M059J (cell line): ENCODE results near the gene FBXO22. TPM values are rescaled to one million over a fixed set of nuclear protein-coding genes. Genes with fewer than 3 reads are reported as not detected.
"Not testable (repeated sequence)": the region's sequence is repeated elsewhere in the genome, so short reads cannot be mapped to it uniquely, and the experiment has no call there.

Source experiments
- DNase-seq: peaks from one replicate; pipeline ENCODE4 v3.0.0-alpha.2; 2012; ENCODE audit warnings: low read depth
- total RNA-seq: library from RNA; depleted of rRNA; stranded (reverse); fragments of >200 nt; shearing (Covaris generic); gene quantifications from 2 replicates; pipeline ENCODE4 v1.2.3, GENCODE V29; 2014; rRNA removed

Gene FBXO22
- total RNA-seq, result 35.8 and 57.4 TPM in 2 replicates

DNA sequence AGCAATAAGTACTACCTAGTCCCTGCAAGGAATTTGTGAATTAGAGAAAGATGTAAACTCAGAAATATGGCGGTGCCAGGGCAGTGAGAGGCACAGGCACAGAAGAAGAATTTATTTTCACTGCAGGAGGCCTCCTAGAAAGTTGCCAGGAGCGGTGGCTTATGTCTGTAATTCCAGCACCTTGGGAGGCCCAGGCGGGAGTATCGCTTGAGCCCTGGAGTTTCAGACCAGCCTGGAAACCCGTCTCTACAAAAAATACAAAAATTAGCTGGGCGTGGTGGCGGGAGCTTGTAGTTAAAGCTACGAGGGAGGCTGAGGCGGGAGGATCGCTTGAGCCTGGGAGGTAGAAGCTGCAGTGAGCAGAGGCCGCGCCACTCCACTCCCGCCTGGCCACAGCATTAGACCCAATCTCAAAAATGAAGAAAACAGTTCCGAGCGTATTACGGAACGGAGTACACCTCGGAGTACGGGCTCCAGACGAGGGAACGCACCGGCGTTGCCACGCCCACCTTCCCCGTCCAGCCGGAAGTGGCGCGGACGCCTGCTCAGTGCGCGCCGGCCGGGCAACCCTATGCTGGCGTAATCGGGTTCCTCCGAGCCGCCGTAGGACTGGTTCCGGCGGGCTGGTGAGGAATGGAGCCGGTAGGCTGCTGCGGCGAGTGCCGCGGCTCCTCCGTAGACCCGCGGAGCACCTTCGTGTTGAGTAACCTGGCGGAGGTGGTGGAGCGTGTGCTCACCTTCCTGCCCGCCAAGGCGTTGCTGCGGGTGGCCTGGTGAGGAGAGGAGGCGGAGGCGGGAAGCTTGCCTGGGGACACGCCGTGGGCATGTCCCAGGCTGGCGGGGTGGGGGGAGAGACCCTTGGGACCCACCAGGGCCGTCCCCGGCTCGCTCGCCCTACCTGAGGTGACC, at the start of gene FBXO22:
TSS of gene FBXO22 (plus strand) at position 548 of the 909 bp plus-strand sequence. CDS start at position 634, 86 bp downstream.
- DNase-seq, result peak; percentile 87

DNA sequence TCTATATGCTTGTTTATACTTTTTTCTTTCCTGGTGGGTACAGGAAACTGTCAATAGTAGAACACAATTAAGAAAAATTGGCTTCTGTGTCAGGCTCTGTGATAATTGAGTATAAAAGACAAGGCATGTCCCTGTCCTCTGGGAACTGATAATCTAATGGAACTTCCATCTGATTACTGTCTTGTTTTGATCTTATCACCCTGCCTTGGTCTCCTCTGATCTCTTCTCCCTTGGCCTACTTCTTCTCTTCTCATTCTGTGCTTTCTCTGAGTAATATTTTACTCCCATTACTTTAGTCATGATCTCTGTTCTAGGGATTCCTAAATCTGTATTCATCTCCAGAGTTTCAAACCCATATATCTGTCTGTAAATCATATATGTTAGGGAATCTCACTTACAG, 45.8 kb upstream of the FBXO22 start:
- no peak for DNase-seq

DNA sequence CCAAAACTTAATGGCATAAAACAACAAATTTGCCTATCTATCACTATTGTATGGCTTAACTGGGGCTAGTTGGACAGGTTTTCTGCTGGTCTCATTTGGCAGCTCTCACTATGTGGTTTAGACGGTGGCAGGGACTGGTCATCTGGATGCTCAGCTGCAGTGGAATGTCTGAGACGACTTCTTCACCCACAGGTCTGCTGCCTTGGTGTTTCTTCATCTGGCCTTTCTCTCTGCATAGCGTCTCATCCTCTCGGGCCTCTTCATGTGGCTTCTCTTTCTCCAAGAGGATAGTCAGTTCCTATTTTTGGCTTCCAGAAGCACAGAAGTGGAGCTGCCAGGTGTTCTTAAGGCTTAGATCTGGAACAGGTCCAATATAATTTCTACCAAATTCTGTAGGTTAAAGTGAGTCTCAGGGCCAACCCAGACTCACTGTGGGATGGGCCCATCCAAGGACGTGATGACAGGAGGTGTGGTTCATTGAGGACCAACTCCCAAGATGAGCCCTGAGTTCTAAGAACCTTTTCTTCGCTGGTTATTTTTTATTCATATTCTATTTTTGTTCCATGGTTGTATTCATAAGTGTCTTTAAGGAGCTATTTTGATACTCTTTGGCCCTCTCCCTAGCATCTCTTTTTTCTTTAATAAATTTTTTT, 41.8 kb upstream of the FBXO22 start:
- no peak for DNase-seq

DNA sequence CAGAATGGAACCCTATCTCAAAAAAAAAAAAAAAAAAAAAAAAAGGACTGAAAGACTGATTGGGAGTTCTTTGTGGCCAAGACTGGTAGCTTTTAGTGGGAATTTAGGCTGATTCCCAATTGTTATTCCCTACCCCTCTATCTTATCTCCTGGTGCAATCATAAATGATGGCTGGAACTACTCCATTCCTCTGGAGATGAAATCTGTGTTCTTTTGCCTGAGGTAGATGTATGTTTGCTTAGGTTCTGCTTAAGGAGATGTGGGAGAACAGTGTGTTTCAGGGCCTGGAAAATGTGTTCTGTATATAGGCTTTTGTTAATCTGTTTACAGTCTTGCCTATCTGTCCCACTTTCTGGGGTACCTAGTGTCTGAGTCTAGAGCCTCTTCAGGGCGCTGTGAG, 40.9 kb upstream of the FBXO22 start:
- DNase-seq, result no peak

DNA sequence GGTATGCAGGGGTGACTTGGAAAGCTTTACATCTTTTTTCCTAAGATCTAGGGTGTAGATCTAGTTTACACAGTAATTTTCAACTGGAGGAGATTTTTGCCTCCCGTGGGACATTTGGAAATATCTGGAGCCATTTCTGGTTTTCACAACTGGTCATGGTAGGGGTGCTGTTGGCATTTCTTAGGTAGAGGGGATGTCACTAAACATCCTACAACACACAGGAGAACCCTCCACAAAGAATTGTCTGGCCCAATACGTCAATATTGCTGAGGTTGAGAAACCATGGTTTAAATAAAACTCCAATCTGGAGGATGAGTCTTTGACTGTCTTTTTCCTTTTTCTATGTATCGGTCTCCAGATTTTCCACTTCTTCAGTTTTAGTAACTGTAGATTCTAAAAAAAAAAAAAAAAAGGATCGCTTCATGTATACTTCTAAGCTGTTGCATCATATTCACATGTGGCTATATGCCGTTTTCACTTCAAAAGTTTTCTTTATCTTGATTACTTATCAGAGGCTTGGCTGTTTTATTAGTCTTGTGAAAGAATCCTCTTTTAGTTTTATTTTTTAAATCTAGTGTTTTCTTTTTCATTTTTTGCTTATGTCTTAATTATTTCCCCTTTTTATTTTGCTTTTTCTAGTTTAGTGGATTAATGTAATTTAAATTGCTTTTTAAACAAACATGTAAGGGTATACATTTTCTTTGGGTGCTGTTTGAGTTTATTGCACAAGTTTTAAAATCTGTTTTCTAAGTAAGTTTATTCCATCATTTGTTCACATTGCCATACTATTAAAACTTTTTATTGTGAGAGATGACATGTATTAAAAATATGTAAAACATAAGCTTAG, 39.2 kb upstream of the FBXO22 start:
- DNase-seq, result no peak

DNA sequence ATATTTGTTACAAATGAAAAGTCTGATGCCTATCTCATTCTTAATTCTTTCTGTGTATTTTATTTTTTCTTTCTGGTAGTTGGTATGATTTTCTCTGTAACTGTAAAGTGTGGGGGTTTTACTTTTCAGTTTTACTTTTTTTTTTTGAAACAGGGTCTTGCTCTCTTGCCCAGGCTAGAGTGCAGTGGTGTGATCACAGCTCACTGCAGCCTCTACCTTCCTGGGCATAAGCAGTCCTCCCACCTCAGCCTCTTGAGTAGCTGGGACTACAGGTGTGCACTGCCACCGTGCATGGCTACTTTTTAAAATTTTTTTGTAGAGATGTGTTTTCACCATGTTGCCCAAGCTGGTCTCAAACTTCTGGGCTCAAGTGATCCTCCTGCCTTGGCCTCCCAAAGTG, 37.6 kb upstream of the FBXO22 start:
- not testable (repeated sequence) for DNase-seq

DNA sequence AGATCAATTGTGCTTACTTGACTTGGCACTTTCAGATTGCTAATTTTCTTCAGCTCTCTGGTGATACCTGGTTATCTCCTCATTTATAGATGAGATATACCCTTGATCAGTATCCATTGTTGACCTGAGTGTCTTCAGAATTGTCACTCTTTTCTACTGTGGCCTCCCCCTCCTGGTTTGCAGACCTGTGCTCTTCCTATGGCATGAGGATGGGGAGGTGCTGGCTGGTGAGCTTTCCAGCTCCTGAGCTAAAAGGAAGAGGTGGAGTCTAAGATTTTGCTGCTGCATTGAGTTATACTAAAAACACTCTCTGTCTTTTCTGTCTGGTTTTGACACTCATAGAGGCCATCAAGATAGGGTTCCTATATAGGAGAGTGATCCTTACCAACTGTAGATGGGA, 36.8 kb upstream of the FBXO22 start:
- DNase-seq, result no peak

DNA sequence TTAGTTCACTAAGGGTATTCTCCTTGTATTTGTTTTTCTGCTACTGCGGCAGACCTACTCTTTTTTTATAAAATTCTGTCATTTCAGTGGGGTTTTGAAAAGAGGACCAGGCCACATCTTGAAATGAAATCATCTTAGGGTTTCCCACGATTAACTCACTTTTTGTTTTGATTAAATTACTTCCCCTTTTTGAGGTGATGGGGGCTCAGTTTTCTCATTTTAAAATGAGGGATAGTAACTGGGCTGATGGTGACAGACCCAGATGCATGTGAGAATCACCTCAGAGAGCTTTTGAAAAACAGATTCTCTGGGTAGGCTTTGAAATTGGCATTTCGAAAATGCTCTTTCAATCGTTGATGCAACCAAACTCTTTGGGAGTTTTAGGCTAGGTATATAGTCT, 36.2 kb upstream of the FBXO22 start:
- DNase-seq, result no peak

DNA sequence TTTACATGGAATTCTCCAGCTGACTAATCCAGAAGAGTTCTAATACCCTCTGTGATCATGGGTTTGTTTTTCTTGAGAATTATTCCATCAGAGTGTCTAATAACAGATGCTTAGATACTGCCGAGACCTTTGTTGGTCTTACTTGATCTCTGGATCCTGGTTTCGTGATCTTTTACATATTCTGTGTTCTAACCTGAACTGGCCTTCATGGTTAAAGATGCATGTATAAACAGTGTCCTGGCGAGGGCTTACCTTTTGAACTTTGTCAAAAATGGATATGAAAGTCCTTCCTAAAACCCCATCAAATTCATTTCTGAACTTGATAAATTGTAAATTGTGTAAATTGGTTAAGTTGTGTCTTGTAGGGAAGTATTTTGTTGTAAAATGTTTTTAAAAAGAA, 35.7 kb upstream of the FBXO22 start:
- no peak for DNase-seq

DNA sequence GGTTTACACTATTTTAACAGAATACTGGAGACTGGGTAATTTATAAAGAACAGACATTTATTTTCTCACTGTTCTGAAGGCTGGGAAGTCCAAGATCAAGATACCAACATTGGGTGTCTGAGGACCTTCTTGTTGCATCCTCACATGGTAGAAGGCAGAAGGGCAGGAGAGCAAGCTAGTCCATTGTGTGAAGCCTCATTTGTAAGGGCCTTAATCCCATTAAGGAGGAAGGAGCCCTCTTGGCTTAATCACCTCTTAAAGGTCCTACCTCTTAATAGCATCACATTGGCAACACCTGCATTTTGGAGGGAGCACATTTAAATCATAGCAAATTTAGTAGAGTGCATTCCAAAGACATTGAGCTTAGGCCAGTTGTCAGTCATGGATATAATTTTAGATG, 34.2 kb upstream of the FBXO22 start:
- DNase-seq, result no peak

DNA sequence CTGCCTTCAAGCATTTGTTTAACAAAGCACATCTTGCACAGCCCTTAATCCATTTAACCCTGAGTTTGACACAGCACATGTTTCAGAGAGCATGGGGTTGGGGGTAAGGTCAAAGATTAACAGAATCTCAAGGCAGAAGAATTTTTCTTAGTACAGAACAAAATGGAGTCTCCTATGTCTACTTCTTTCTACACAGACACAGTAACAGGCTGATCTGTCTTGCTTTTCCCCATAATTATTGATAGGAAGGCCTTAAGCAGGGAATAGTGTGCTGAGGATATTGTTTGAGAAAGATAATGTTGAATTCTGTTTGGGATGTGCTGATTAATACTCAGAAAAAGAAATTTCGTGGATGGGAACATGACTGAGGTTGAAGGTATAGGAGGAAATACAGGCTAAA, 32.1 kb upstream of the FBXO22 start:
- not testable (repeated sequence) for DNase-seq

DNA sequence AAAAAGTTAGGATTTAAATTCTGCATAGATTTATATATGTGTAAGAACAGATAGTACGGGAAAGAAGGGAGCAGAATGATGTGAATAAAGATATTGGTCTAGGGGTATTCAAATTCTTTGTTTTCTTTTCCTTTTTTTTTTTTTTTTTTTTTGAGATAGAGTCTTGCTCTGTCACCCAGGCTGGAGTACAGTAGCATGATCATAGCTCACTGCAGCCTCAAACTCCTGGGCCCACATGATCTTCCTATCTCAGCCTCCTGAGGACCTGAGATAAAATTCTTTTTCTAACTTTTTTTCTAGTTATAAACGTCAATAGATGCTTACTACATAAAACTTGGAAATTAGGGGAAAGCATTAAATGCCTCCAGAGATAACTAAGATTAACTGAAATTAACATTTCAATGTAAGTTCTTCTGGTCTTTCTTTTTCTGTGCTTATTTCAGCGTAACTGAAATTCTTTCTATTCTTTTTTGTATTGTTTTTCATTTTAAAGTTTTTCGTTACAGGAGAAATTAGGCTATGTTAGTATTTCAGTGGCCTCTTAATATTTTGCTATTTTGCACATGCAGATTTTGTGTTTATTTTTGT, 31.2 kb upstream of the FBXO22 start:
- no peak for DNase-seq

DNA sequence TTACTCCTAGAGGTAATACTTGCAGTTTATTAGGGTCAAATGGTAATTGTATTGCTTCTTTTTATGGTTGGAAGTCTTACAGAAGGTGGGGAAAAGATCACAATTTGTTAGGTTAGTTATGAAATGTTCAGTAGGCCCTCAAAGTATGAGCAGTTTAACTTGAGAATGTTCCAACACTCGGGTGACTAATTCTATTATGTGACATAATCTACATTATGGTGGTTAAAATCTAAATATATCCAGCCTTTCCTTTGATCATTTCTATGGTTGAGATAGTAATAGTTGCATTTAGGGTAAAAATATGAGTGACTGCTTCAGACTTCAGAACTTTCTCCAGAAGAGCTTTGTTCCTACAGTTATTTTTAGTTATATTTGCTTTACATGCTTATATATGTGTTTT, 19.6 kb upstream of the FBXO22 start:
- no peak for DNase-seq

DNA sequence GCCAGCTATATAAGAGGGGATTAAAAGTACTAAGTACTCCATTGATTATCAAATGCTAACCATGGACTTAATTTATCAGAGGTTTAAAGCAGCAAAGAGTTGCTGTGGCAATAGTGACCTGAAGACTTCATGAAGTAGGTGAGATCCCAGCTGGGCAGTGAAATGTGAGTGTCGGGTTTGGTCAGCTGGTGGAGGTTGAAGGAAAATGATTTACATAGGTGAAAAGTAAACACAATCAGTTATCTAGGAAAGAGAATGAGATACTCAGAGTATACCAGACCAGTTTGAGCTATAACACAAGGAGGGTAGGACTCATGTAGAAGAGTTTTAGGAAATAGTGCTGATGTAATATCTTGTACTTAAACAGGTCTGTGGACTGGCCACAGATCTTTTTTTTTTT, 16.5 kb upstream of the FBXO22 start:
- DNase-seq, result no peak

DNA sequence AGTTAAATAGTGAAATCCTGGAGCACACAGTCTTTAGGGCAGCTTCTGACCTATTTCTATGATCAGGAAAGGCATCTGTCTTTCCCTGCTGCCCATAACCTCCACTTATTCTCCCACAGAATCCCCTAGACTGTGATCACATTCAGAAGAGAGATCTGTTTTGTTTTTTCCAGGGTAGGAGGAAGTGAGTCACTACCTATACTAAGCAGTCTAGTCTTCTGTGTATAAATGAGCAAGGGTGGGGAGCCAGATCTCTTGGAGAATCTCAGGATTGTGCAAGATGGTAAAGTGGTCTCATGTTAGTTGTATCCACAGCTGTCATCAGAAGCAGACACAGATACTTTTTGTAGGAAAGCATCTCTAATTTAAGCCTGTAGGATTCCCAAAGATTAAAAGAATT, 11.8 kb upstream of the FBXO22 start:
- DNase-seq, result peak; percentile 79

DNA sequence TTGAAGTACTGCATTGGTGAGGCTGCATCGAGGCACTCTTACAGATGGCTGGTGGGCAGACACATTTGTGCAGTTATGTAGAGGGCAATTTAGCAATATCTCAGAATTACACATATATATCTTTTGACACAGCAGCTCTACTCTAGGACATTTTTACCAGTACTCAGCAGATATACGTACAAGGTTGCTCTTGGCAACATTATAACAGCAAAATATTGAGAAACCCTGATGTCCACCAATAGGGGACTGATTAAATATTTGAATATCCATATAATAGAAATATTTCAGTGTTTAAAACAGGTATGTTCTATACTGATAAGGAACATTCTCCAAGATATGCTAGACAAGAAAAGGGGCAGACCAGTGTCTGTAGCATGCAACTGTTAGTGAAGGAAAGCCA, 7.9 kb upstream of the FBXO22 start:
- DNase-seq, result no peak

DNA sequence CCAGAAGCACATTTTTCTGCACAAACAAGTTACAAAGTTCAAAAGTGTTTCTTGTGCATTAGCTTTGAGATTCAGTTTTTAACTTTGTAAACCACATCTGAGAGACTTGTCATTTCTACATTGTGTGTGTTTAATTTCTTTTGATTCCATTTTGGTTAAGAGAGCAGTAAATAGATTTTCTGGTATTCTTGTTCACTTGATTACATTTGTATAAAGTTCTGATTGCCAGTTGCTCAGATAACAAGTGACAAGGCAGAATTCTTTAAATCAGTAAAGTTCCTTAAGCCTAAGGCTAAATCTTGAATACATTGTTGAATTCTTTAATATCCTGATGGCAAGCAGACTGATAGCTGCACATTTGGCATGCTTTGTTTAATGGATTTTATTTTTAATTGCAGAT, 3.1 kb upstream of the FBXO22 start:
- no peak for DNase-seq

DNA sequence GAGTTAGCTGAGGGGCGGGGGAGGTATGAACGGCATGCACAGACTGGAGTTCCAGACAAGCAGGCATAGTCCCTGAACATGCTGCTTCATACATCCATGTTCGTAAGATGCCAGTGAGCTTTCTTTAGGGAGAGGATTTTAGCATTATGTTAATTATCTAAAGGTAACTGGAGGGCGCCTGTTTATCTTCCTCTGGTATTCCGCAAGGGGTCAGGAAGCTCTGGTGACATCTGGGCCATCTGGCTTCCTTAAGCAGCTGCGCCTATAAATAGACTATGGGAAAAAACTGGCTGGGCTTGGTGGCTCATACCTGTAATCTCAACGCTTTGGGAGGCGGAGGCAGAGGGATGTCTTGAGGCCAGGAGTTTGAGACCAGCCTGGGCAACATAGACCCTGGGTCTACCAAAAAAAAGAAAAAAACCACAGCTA, 1.5 kb upstream of the FBXO22 start:
- DNase-seq, result no peak

DNA sequence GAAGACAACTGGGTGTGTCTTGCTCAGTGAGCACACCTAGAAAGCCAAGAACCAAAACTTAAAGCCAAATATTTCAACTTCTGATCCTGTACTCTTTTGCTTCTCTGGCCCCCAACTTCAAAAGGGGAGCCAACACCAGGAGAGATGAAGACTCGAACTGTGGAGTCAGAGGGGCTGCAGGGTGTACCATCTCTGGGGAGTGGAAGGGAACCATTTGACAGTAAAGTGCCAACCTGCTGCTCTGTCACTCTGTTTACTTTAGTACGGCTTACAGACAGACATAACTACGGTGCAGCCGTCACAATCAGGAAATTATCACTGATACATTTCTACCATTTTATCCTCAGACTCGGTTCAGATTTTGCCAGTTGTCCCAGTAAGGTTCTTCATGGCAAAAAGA, 1.6 kb downstream of the FBXO22 start:
- DNase-seq, result no peak

DNA sequence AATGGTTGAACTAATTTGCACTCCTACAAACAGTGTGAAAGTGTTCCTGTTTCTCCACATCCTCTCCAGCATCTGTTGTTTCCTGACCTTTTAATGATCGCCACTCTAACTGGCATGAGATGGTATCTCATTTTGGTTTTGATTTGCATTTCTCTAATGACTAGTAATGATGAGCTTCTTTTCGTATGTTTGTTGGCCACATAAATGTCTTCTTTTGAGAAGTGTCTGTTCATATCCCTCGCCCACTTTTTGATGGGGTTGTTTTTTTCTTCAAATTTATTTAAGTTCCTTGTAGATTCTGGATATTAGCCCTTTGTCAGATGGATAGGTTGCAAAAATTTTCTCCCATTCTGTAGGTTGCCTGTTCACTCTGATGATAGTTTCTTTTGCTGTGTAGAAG, 6.7 kb downstream of the FBXO22 start:
- not testable (repeated sequence) for DNase-seq

DNA sequence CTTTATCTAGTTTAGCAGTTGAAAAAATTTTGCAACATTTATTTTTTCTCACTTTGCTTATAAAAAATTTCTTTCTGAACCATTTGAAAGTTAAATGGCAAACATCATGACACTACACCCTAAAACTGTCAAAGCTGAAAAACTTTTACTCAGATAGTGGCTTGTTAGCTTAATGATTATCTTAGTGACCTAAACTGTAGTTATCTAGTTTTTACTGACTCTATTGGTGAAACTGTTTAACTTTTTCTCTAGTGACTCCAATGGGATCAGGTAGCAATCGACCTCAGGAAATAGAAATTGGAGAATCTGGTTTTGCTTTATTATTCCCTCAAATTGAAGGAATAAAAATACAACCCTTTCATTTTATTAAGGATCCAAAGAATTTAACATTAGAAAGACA, 13.3 kb downstream of the FBXO22 start:
- no peak for DNase-seq

DNA sequence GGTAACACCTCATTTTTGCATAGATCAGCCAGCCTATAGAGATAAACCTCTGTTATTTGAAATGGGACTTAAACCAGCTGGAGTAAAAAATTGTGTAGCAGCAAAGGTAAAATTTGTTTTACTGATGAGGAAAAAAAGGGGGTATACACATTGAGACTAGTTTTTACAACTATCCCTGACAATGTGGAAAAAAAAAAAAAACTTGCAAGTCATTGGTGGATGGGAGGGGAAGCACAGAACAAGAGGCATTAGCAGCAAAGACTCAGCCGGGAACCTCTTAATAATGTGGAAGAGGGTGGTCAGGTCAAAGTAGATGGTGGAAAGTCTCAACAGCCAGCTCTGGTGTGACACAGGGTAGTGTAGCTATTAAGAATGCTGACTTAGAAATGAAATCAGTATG, 14.5 kb downstream of the FBXO22 start:
- DNase-seq, result no peak
